Thoracic aorta (tissue), 2 donors: ENCODE data around the gene CHTF18. TPM values are rescaled to one million over a fixed set of nuclear protein-coding genes. Genes with fewer than 3 reads are reported as not detected.

Source experiments
- ATAC-seq: fragments of 150-250 bp; one replicate; pipeline ENCODE4 v1.8.0; 2017; ENCODE audit warnings: low read depth; ENCODE audit not compliant: insufficient number of reproducible peaks, low FRiP score
- DNase-seq: peaks from one replicate; pipeline ENCODE4 v3.0.0-alpha.2; 2020; ENCODE audit warnings: low spot score
- H3K27ac ChIP-seq, 2 donors: fragments of 200-600 bp; sonication (generic); 1 replicate in 1 of 2; 2 replicates in 1 of 2; pipeline ENCODE4 v1.5.1; 2016; ENCODE audit warnings: mild to moderate bottlenecking in 2 of 2, moderate library complexity in 2 of 2
- H3K27me3 ChIP-seq: fragments of 200-600 bp; sonication (generic); replicated peaks from 2 replicates; pipeline ENCODE4 v1.6.0; 2016; ENCODE audit warnings: mild to moderate bottlenecking; ENCODE audit not compliant: insufficient read depth
- H3K36me3 ChIP-seq: fragments of 200-600 bp; sonication (generic); one replicate; pipeline ENCODE4 v1.5.1; 2016
- H3K4me1 ChIP-seq, 2 donors: fragments of 200-600 bp; sonication (generic); 1 replicate in 1 of 2; 2 replicates in 1 of 2; pipeline versions ENCODE4 v1.5.1 to v1.6.0; 2016; ENCODE audit warnings: low read depth in 2 of 2, mild to moderate bottlenecking in 1 of 2; ENCODE audit not compliant: control insufficient read depth in 1 of 2
- H3K4me3 ChIP-seq: fragments of 200-600 bp; sonication (generic); 2 replicates; pipeline ENCODE4 v1.5.1; 2016; ENCODE audit warnings: mild to moderate bottlenecking
- H3K9me3 ChIP-seq: fragments of 200-600 bp; sonication (generic); 2 replicates; pipeline ENCODE4 v1.5.1; 2016
- CTCF ChIP-seq: fragments of 200-600 bp; sonication (generic); IDR thresholded peaks from one replicate; pipeline ENCODE4 v1.5.1; 2019; ENCODE audit warnings: antibody characterized with exemption
- total RNA-seq, 2 donors: library from RNA; depleted of rRNA; stranded (reverse); fragments of >200 nt; gene quantifications; one replicate each; pipeline versions ENCODE4 v1.1.0 to v1.2.3, GENCODE V29; 2016

Gene CHTF18
- total RNA-seq, 2 donors from 2014 or later: 10.2 to 15.4 TPM

GRCh38 chr16:754656-755055 is 33.8 kb upstream of the CHTF18 start:
- H3K9me3 ChIP-seq: no peaks in the 10 kb centered on the region
- DNase-seq: no peak
- no peaks in the 10 kb centered on the region for H3K36me3 ChIP-seq
- no peak for ATAC-seq
- H3K4me3 ChIP-seq: no peak overlapping the region
- no peak overlapping the region for H3K27ac ChIP-seq
- H3K4me1 ChIP-seq: no peaks in the 10 kb centered on the region
- H3K27me3 ChIP-seq: no peaks in the 10 kb centered on the region
- no peak for TF ChIP-seq CTCF

- Histone ChIP-seq H3K27me3 (no peaks in the 10 kb centered on the region), H3K27ac (no peak overlapping the region), H3K4me1 (no peaks in the 10 kb centered on the region), H3K36me3 (no peaks in the 10 kb centered on the region), H3K4me3 (no peak overlapping the region), H3K9me3 (no peaks in the 10 kb centered on the region)
- no peak for TF ChIP-seq CTCF
- no peak for ATAC-seq
- no peak for DNase-seq
Observed at GRCh38 chr16:756428-756827, 32.0 kb upstream of the CHTF18 start.

DNA sequence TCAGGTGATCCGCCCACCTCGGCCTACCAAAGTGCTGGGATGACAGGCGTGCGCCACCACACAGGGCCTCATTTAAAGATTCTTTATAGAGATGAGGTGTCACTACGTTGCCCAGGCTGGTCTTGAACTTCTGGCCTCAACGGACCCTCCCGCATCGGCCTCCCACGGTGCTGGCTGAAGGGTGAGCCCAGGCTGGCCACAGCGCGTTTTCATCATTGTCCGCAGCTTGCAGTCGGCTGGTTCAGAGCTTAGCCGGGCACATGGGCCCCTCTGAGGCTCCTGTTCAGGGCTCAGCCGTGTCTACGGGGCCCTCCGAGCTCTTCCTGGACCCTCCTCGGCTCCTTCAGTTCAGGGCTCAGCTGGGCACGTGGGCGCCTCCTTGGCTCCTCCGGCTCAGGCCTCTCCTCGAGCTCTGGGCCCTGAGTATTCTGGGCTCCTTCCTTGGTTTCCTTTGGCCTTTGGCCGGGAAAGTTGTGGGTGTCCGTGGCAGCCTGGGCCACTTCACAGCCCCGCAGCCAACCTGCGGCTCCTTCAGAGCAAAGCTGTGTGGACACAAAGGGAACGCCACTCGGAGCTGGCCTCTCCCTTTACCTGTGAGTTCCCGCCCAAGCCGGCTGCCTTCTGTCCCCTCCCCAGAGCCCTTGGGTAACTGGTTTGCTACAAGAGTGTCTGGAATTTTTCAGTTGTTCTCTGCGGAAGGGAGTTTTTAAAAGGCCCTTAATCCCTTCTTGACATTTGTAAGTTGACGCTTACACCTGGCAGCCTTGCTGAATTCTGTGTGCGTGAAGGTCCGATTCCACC is 29.1 kb upstream of the CHTF18 start:
- Histone ChIP-seq H3K4me3 (no peak overlapping the region), H3K27ac (no peak overlapping the region), H3K9me3 (no peaks in the 10 kb centered on the region), H3K4me1 (no peaks in the 10 kb centered on the region), H3K27me3 (no peaks in the 10 kb centered on the region), H3K36me3 (no peaks in the 10 kb centered on the region)
- DNase-seq (no peak), ATAC-seq (no peak)
- TF ChIP-seq CTCF: no peak

DNA sequence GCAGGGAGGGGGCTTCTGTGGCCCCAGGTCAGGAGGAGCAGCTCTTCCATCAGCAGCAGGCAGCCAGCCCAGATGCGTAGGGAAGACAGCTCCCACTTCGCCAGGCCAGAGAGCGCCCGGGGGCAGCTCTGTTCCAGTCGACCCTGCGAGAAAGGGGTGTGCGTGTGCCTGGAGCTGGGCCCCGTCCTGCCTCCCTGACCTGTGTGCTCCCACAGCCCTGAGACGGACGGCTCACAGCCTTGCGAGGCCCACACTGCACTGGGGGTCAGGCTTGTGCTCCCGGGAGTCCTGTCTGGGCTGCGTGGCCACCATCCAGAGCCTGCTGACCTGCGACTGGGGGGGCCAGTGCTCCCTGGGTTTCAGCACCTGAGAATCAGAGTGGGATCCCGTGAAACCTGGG is 28.4 kb upstream of the CHTF18 start:
- DNase-seq (no peak), ATAC-seq (no peak)
- Histone ChIP-seq H3K27ac (no peak overlapping the region), H3K4me1 (no peaks in the 10 kb centered on the region), H3K9me3 (no peaks in the 10 kb centered on the region), H3K4me3 (no peak overlapping the region), H3K36me3 (no peaks in the 10 kb centered on the region), H3K27me3 (no peaks in the 10 kb centered on the region)
- no peak for TF ChIP-seq CTCF

GRCh38 chr16:760545-761343 is 27.7 kb upstream of the CHTF18 start, which contains the start of gene MSLN:
Gene MSLN (plus strand): TSS chr16:760734. CDS start chr16:762681, 1,947 bp downstream.
- no peak for ATAC-seq
- no peaks in the 10 kb centered on the region for H3K27me3 ChIP-seq

More at GRCh38 chr16:760545-761343, 27.7 kb upstream of the CHTF18 start, which contains the start of gene MSLN:
- Histone ChIP-seq H3K9me3 (no peaks in the 10 kb centered on the region), H3K4me1 (no peaks in the 10 kb centered on the region), H3K27ac (no peak within 1 kb of the TSS), H3K36me3 (no peaks in the 10 kb centered on the region), H3K4me3 (no peak within 1 kb of the TSS)
- no peak for DNase-seq
- no peak for TF ChIP-seq CTCF
